DOHH2 (cell line): ENCODE results near the gene PARM1.

ENCODE experiments used
- H3F3A ChIP-seq: fragments of 200-600 bp; sonication (generic), shearing (Covaris generic); 2 replicates; pipeline ENCODE4 v1.6.0; 2016; ENCODE audit warnings: antibody characterized with exemption, mild to moderate bottlenecking; ENCODE audit not compliant: control insufficient read depth, insufficient read depth
- H3K27ac ChIP-seq: fragments of 200-600 bp; sonication (generic); 2 replicates; pipeline ENCODE4 v1.5.1; 2014; ENCODE audit warnings: low read depth, mild to moderate bottlenecking, low read length, moderate library complexity
- H3K27me3 ChIP-seq: fragments of 200-600 bp; sonication (generic); 2 replicates; pipeline ENCODE4 v1.6.1; 2014; ENCODE audit warnings: mild to moderate bottlenecking, low read length, mixed read lengths; ENCODE audit not compliant: control insufficient read depth
- H3K36me3 ChIP-seq: fragments of 200-600 bp; sonication (generic); 2 replicates; pipeline ENCODE4 v1.6.1; 2014; ENCODE audit warnings: mild to moderate bottlenecking, low read length, moderate library complexity, mixed read lengths; ENCODE audit not compliant: control insufficient read depth
- H3K4me1 ChIP-seq: fragments of 200-600 bp; sonication (generic); 2 replicates; pipeline ENCODE4 v1.6.1; 2014; ENCODE audit warnings: mild to moderate bottlenecking, low read length, mixed read lengths; ENCODE audit not compliant: control insufficient read depth
- H3K4me2 ChIP-seq: fragments of 200-600 bp; sonication (generic); 2 replicates; pipeline ENCODE4 v1.6.0; 2014; ENCODE audit warnings: mild to moderate bottlenecking, low read length, moderate library complexity
- H3K4me3 ChIP-seq: fragments of 200-600 bp; sonication (generic); 2 replicates; pipeline ENCODE4 v1.5.1; 2014; ENCODE audit warnings: mild to moderate bottlenecking, low read length, mixed read lengths
- H3K79me2 ChIP-seq: fragments of 200-600 bp; sonication (generic); 2 replicates; pipeline ENCODE4 v1.6.1; 2014; ENCODE audit warnings: mild to moderate bottlenecking, low read length, mixed read lengths; ENCODE audit not compliant: control insufficient read depth
- H3K9me2 ChIP-seq: fragments of 200-600 bp; sonication (generic); replicated peaks from 2 replicates; pipeline ENCODE4 v1.6.1; 2014; ENCODE audit warnings: mild to moderate bottlenecking, low read length, mixed read lengths; ENCODE audit not compliant: control insufficient read depth
- H3K9me3 ChIP-seq: fragments of 200-600 bp; sonication (generic); 2 replicates; pipeline ENCODE4 v1.6.1; 2014; ENCODE audit warnings: antibody characterized with exemption, low read length, mixed read lengths; ENCODE audit not compliant: control insufficient read depth, insufficient read depth
- H4K20me1 ChIP-seq: fragments of 200-600 bp; sonication (generic); 2 replicates; pipeline ENCODE4 v1.6.0; 2014; ENCODE audit warnings: low read depth, mild to moderate bottlenecking, antibody characterized with exemption, low read length, moderate library complexity; ENCODE audit not compliant: control insufficient read depth, insufficient read depth
- CTCF ChIP-seq: fragments of 200-600 bp; sonication (generic); IDR thresholded peaks from one replicate; pipeline ENCODE4 v1.5.1; 2014; ENCODE audit warnings: antibody characterized with exemption, mild to moderate bottlenecking, low read depth, low read length; ENCODE audit not compliant: poor library complexity, severe bottlenecking
- EZH2phosphoT487 ChIP-seq: fragments of 200-600 bp; sonication (generic); IDR thresholded peaks from 2 replicates; pipeline ENCODE4 v1.6.1; 2017; ENCODE audit warnings: borderline replicate concordance, mild to moderate bottlenecking, antibody characterized with exemption, low read length, moderate library complexity, mixed read lengths

The PARM1 gene

DNA sequence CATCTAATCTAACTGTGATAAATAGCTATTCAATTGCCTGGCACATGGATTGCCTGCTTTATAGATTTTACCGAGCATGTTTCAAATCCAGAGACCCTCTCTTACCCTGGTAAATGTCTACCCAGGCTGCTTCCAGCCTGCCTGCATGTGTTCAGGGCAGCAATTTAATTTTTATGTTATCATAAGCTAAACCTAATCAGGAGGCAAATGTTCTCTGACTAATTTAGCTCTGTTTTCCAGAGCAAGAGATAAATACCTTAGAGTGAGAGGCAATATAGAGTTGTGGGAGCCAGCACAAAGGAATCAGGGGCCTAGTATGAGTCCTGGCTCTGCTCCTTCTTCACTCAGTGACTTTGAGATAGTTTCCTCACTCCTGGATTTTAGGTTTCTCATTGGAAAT lies 37.7 kb downstream of the PARM1 start:
- TF ChIP-seq EZH2phosphoT487 (no peak), CTCF (no peak)
- Histone ChIP-seq H3K4me3 (no peak overlapping the region), H3K4me2 (no peak overlapping the region), H3K9me2 (no peaks in the 10 kb centered on the region), H4K20me1 (no peaks in the 10 kb centered on the region), H3K27me3 (no peaks in the 10 kb centered on the region), H3K27ac (no peak overlapping the region), H3F3A (no peaks in the 10 kb centered on the region), H3K4me1 (no peaks in the 10 kb centered on the region), H3K36me3 (no peaks in the 10 kb centered on the region), H3K9me3 (no peaks in the 10 kb centered on the region), H3K79me2 (no peaks in the 10 kb centered on the region)

- Histone ChIP-seq H3K4me3 (no peak overlapping the region), H3K27ac (no peak overlapping the region), H4K20me1 (no peaks in the 10 kb centered on the region), H3K4me1 (no peaks in the 10 kb centered on the region), H3K9me3 (no peaks in the 10 kb centered on the region), H3K36me3 (no peaks in the 10 kb centered on the region), H3K79me2 (no peaks in the 10 kb centered on the region), H3K4me2 (no peak overlapping the region), H3K27me3 (no peaks in the 10 kb centered on the region), H3F3A (no peaks in the 10 kb centered on the region), H3K9me2 (no peaks in the 10 kb centered on the region)
- no peak for TF ChIP-seq EZH2phosphoT487
- TF ChIP-seq CTCF = no peak
Observed at GRCh38 chr4:74971862-74972261, 38.9 kb downstream of the PARM1 start.

- Histone ChIP-seq H4K20me1 (no peaks in the 10 kb centered on the region), H3K9me2 (no peaks in the 10 kb centered on the region), H3K9me3 (no peaks in the 10 kb centered on the region), H3K27me3 (no peaks in the 10 kb centered on the region), H3K36me3 (no peaks in the 10 kb centered on the region), H3F3A (no peaks in the 10 kb centered on the region), H3K27ac (no peak overlapping the region), H3K4me2 (no peak overlapping the region), H3K79me2 (no peaks in the 10 kb centered on the region), H3K4me3 (no peak overlapping the region), H3K4me1 (no peaks in the 10 kb centered on the region)
- no peak for TF ChIP-seq CTCF
- TF ChIP-seq EZH2phosphoT487 = no peak
Observed at GRCh38 chr4:74975082-74975481, 42.2 kb downstream of the PARM1 start.
